Measurements from ENCODE around the gene IGFBP4.

The IGFBP4 gene

GRCh38 chr17:40456396-40456951 is 13.2 kb downstream of the IGFBP4 start:
- no peak for DNase-seq (ENCODE audit: low read depth in 2 of 2)

GRCh38 chr17:40457369-40457768 is 14.1 kb downstream of the IGFBP4 start:
- DNase-seq (ENCODE audit: low read depth in 2 of 2), result no peak

- DNase-seq (ENCODE audit: low read depth in 2 of 2), result no peak
These were observed 14.9 kb downstream of the IGFBP4 start for GRCh38 chr17:40457964-40458791.

- no peak for DNase-seq (ENCODE audit: low read depth in 2 of 2)
These were observed 15.7 kb downstream of the IGFBP4 start for GRCh38 chr17:40458851-40459482.

- DNase-seq (ENCODE audit: low read depth in 2 of 2), result no peak
These were observed 16.7 kb downstream of the IGFBP4 start for GRCh38 chr17:40459636-40460603.

GRCh38 chr17:40460604-40460967 is 17.3 kb downstream of the IGFBP4 start:
- no peak for DNase-seq (ENCODE audit: low read depth in 2 of 2)

- no peak for DNase-seq (ENCODE audit: low read depth in 2 of 2)
These were observed 17.9 kb downstream of the IGFBP4 start for GRCh38 chr17:40460968-40461731.

- DNase-seq (ENCODE audit: low read depth in 2 of 2), result no peak
These were observed 18.6 kb downstream of the IGFBP4 start for GRCh38 chr17:40461732-40462342.

GRCh38 chr17:40462343-40463121 is 19.3 kb downstream of the IGFBP4 start:
- no peak for DNase-seq (ENCODE audit: low read depth in 2 of 2)

- DNase-seq (ENCODE audit: low read depth in 2 of 2), result no peak
These were observed 19.9 kb downstream of the IGFBP4 start for GRCh38 chr17:40463122-40463550.

- DNase-seq (ENCODE audit: low read depth in 2 of 2), result no peak
These were observed 21.2 kb downstream of the IGFBP4 start for GRCh38 chr17:40464392-40464855.

GRCh38 chr17:40466298-40466971 is 23.2 kb downstream of the IGFBP4 start:
- no peak for DNase-seq (ENCODE audit: low read depth in 2 of 2)

GRCh38 chr17:40467281-40467867 is 24.1 kb downstream of the IGFBP4 start:
- DNase-seq (ENCODE audit: low read depth in 2 of 2), result no peak

- no peak for DNase-seq (ENCODE audit: low read depth in 2 of 2)
These were observed 25.3 kb downstream of the IGFBP4 start for GRCh38 chr17:40468560-40468959.

- DNase-seq (ENCODE audit: low read depth in 2 of 2), result no peak
These were observed 26.8 kb downstream of the IGFBP4 start for GRCh38 chr17:40469805-40470675.

GRCh38 chr17:40470932-40471828 is 27.9 kb downstream of the IGFBP4 start:
- DNase-seq (ENCODE audit: low read depth in 2 of 2), result no peak

Data from stimulated activated CD4-positive, alpha-beta T cell treated with anti-CD3 and anti-CD28 coated beads, Interleukin-1b, Interleukin-23, amount 100 ng/mL, for 4 hours (primary cell).